MV-4-11 (cell line): ENCODE measurements around the gene TBL1X.
A peak's percentile ranks its signal among the peaks of the same experiment; 100 is the strongest.

Source experiments
- DNase-seq: peaks from one replicate; lab custom pipeline; 2025; lab: John Stamatoyannopoulos, UW

TBL1X gene

DNA sequence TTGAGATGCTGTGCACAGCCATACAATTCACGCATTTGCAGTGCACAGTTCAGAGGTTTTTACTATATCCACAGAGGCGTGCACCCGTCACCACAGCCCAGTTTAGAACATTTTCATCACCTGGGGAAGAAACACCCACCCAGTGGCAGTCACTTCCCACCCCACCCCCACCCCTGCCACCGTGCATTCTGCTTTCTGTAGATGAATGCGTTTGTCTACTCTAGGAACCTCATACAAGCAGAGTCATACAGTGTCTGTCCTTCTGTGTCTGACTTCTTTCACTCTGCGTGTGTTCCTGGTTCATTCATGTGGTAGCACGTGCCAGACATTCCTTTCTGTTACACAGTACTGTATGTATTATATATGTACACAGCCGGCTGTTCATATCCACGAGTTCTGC lies 122.8 kb downstream of the TBL1X start:
- DNase-seq: no peak

DNA sequence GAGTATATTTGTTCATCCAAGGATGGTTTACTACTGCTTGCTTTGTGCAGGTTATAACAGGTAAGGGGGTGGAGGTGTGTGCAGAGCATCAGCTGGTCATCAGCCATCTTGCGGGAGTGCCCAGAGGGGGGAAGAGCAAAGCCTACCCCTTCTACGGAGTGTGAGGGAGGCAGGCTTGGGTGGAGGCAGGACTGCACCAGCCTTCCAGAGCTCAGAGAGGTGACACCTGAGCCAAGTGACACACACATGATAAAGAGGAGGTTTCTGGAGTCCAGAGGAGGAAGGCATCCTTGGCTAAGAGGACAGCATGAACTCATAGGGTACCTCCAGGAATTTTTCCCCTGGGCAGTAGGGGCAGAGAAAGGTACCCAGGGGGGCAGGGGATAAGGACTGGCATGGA lies 126.6 kb downstream of the TBL1X start:
- no peak for DNase-seq

DNA sequence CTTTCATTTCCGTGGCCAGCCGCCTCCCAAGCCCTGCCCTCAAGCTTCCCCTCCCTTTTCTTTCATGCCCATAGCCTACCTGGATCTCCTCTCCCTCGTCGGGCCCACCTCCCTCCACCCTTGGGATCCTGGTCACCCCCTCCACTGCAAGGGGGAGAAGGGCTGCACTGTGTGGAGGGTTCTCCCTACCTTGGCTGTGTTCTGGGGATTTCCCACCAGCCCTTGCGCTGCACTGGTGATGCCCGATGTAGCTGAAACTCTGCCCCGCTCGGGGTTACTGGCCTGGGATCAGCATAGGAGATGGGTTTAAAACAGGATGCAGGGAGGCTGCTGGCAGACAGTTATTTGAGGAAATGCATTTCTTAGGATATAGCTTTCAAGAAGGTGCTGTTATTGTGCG lies 128.9 kb downstream of the TBL1X start:
- no peak for DNase-seq

DNA sequence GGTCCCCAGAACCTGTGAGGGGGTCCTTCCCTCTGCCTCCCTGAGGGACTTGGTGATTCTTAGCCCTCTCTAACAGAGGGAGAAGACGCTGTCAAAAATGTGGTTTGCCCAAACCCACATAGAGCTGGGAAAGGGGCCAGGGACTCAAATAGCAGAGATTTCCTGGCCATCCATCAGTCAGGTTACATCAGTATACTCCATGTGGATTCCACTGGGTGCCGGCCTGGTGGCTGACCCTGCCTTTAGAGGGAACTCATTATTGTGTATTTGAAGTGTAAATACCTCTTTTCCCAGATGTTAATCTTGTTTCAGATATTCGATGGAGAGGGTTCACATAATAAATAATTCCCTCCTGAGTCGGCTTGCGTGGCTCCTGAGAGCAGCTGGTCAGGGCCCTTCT lies 130.3 kb downstream of the TBL1X start:
- no peak for DNase-seq

DNA sequence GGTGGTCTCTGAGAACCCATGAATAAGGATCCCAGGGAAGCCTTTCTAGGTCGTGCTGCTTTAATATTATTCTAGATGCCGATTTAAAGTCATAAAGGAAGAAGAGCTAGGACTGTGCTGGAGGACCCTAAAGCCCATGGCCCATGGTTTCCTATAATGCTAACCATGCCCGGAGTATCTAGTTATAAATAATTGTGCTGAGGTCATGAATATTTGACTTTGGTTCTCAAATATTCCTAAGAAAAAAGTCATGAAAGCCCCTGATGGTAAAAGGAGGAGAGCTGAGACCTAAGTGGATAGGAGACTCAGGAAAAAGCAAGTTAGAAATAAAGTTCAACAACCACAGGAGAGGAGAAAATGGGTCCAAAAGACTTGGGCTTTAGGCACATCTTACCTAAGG lies 132.0 kb downstream of the TBL1X start:
- no peak for DNase-seq

DNA sequence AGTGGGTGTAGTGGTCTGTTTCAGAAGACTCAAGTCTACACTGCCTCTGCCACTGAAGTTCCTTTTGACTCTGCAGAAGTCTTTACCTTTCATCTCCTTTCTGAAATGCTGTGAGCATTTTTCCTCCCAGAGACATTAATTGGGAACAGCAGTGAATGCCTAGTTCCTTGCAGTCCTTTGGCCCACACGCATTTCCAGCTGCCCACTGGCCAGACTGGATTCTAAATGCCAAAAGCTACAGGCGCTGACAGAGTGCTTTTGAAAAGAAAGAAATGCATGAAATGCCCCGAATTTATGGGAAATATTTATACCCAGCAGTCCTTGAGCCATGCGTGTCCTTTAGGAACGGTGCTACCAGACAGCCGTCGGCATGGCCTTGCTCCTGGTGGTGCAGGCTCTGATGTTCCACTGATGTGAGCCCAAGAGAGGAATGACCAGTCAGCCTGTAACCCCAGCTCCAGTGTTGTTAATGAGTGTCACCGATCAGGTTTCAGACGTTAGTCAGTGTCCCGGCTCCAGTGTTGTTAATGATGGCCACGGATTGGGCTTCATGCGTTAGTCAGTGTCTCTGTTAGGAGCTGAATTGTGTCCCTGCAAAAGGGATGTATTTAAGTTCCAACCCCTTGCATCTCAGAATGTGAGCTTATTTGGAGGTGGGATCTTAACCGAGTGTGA lies 132.6 kb downstream of the TBL1X start:
- no peak for DNase-seq

DNA sequence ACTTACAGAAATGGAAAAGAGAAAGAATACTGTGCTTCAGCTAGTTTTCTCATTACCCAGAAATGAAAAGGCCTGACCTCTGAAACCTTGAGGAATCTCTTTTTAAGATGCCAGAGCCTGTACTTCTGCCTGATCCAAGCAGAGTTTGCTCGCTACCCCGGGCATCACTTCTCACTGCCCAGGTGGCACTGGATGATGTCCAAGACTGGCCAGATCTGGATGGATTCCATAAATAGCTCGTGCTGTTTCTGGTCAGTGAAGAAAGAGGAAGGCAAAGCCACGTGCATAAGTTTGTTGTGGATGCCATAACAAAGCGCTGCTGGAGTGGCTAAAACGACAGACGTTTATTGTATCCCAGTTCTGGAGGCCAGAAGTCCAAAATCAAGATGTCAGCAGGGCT lies 133.5 kb downstream of the TBL1X start:
- DNase-seq: peak; percentile 15

DNA sequence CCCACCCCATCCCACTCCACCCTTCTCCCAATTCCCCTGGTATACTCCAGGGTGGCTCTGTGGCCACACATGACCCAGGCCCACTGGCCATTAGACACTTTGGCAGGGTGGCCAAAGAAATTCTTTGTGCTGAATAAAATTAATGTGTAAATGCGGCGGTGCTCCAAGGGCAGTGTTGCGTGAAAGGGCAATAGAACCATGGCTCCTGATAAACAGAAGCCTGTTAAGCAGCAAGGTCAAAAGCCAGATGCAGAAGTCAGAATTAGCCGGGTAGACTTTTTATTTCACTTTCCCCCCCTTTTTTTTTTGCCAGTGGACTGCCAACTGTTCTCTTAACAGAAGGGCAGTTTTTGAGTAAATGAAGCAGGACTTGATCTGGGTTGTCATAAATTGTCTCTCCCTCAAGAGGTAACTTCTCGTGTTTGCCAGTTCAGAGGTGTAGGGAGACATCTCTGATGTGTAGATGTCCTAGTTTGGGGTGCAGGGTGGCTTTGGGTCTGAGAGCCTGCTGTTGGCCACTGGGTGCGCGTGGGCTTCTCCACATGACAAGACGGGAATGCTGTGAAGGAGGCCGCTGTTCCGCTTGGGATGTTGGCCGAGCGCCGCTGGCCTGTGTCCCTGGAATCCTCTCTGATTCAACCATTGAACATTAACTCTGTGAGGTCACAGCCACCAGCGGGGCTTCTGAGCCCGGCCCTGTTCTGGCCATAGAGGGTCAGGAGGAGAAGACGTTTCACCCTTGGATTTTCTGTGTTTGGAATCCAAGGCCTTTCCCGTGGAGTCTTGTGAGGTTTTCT lies 139.5 kb downstream of the TBL1X start:
- no peak for DNase-seq

DNA sequence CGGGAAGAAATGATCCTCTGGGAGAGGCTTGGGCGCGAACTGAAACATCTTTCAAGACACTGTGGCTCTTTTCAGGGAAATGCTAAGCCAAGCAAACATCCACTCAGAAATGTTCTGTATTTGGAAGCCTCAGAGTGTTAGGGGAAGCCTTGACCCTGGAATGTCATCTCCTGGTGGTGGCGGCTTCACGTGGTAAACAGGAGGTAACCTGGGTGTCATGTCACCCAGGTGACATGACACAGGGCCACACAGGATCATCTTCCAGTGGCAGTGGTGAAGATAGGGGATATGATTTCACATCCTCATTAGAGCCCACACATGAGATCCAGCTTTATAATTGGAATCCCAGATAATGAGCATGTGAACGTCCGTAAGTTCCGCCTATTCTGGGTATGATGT lies 140.0 kb downstream of the TBL1X start:
- DNase-seq: no peak

DNA sequence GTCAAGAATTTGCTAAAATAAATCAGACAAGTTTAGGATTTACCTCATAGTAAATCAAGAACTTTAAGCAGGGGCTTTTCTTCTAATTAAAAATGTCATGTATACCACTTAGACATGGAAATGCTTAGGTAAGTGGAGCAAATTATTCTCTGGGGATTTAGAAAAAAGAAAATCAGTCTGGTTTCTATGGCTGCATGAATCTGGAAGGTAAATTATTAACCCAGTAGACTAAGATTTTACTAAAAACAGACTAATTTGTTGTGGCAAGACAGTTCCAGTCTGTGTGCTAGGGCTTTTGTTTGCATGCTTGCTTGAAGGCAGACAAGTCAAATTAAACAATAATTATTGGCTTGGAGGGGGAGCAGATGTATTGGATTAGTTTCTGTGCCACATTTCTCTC lies 140.6 kb downstream of the TBL1X start:
- DNase-seq: no peak

DNA sequence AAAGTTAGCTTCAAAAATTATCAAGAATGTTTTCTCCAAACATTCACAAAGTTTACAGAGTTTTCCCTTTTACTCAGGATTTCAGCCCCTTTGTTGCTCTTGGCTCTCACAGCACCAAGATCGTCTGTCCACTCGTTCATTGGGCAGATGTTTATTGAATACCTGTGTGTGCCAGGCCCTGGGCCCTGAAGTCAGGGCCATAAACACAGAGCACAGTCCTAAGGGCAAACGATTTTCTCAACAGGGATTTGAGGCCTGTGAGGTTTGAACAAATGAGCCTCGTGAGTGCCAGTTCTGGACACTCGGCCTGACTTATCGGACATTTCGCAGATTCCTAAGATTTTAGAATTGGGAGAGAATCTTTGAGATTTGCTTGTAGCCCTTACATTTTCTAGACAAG lies 142.1 kb downstream of the TBL1X start:
- DNase-seq: no peak

DNA sequence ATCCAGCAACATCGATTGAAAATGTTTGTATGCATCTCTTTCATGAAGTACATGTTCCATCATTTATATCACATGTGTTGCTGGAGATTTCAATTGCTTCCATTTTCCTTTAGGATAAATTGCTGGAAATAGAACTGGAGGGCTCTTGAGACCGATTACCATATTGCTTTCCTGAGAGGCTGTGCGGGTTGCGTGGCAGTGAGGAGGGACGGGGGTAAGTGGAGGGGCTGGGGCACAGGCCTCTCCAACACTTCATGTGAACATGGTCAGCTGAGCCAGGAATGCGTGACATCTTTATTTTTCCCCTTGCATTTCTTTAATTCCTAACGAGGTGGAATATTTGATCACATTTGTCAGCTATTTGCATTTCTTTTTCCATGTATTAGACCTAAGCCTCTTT lies 144.6 kb downstream of the TBL1X start:
- no peak for DNase-seq

DNA sequence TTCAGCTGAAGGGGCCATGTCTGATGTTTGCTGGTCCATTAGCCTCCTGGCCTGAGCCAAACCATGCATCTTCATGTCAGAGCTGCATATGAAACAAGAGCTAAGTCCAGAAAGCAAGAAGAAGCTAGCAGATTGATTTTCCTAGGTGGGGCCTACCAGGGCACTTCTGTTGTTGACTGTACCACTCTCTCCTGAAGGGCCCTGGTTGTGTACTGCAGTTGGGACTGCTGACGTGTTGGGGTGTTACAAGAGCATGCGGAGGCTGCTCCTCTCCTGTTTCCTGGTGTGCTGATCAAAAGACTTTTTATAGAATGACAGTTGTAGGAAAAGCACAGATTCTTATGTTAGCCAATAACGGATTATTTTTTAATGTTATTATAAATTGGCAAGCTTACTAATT lies 145.1 kb downstream of the TBL1X start:
- no peak for DNase-seq

DNA sequence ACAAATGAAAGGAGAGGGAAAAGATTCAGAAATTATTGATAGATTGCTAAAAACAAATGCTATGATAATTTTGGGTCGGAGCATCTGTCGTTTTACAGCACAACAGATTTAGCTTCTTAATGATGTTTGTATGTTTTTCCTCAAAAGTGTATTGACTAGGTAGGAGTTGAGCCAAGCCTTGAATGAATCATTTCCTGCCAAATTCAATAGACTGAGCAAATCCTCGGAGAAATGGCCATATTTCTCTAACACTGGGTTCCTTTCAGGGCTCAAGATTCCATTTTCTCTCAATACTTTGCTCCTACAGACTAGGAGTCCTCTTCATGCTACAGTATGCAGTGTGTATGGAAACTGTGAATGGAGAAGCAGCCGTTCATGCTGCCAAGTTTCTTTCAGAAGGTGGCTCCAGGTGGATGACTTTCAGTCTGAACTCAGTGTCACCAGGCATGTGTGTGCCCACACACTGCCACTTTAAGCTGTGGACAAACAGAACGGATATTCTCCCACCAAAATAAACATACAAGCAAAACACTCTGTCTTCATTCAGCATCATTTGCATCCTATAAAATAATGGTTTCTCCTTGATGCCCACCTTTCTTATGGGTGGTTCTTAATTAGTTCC lies 146.0 kb downstream of the TBL1X start:
- DNase-seq: no peak

DNA sequence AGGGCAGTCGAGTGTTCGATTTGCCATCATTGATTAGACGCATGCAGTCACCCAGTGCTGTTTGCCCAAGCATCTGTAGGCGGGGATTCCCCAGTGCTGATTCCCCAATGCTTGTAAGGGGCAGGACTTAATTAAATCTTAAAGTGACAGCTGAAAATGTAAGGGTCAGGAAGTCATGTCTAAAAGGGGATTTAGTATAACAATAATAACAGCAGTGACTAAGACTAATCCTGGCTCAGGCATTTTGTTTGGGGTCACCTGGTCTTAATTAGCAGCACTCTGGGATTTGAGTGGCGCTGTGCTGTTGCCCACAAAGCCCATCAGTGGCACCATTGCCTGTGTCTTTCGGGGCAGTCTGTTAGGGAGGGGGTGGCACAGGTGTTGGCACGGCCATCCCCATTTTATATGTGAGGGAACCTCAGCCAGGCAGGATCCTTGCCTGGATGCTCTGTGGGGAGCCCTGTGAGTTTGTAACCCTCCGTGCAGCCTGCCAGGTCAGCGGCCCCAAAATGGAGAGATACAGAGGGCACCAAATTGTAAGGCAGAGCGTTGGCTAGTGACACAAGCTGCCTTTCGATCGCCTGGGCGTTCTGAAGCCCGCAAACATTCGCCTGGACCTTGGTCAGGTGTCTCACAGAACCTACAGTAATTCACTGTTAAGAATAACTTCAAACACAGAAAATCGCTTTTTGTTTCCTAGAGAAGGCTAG lies 146.7 kb downstream of the TBL1X start:
- no peak for DNase-seq

DNA sequence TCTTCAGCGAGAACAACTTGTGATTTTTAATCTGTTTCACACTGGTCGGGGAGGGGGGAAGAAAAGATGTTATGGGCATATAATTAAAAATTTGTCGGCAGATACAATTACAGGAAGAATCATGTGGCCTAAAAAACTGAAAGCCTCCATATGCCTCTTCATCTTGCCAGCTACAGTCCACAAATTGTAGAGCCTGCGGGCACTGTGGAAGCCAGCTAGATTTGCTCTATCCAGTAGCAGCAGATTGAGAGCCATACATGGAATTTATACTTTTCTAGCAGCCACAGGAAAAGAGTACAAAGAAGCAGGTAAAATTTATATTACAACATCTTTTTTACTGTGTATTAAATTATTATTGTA lies 147.3 kb downstream of the TBL1X start:
- DNase-seq: no peak

DNA sequence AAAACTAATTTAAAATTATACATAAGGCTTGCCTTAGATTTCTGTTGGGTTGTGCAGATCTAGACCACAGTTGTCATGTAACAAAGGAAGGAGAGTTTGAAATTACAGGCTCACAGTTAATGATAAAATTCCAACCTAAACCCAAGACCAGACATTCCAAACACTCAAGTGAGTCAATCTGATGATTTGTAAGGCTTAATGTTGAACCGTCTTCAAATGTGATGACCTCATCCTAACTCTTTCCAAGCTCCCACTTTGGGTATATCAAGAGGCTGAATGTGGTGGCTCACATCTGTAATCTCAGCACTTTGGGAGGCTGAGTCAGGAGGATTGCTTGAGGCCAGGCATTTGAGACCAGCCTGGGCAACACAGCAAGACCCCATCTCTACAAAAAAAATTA lies 149.2 kb downstream of the TBL1X start:
- DNase-seq: no peak

DNA sequence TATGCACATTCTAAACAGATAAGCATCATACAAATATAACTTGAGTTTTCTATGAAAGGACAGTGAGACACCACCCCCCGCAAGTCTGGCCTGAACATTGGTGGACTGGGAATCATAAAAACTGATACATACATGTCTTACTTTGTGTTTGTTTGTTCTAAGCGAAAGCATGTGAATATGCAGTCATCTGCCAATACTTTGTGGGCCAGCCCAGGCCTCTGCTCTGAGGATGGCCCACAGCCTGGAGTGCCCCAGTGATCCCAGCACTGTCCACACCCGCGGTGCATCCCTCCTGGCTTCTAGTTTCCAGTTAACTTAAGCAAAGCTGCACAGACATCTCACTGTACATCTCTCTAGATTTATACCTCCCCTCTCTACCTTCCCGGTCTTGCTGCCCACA lies 154.3 kb downstream of the TBL1X start:
- DNase-seq: no peak

DNA sequence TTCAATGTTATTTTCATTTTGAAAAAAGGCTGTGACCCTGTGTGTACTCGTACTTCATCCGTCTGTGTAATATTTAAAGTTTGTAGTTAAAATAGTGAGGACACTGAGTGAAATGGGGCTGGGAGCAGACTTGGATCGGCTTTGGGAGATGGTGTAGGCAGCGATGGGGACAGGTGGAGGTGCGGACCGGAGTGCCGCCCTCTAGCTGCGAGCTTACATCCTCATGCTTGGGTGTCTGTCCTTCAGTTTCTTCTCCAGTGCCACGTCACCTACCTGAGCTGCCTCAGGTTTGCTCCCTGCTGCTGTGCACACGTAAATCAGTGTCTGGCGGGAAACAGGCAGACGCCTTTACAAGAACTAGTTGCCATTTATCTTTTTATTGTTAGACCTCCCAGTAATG lies 154.7 kb downstream of the TBL1X start:
- DNase-seq: no peak

DNA sequence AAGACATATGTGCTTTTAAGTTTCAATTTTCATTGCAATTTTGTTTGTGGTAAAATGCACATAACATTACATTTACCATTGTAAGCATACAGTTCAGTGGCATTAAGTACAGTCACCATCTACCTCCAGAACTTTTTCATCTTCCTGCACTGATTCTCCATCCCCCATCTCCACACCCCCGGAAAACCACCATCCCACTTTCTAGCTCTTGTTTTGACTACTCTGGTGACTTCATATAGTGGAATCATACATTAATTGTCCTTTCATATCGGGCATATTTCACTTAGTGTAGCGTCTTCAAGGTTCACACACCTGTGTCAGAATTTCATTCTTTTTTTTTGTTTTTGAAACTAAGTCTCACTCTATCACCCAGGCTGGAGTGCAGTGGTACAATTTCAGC lies 157.3 kb downstream of the TBL1X start:
- no peak for DNase-seq

DNA sequence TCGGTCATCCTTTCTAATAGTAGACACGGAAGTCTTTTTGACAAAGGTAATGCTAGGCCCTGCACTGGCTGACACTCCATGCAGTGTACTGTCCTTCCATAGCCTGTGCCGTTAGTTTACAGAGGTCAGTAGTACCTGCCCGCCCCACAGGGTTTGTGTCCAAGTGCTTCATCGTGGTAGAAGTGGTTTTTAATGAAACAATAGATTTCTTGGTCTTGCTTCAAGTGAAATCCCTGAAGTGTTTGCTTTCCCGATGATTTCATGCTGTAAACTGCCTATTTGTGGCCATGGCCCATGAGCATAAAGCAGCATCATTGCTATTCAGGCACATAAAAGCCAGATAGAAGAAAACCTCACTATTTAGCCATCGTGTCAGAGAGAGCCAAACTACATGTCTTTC lies 161.5 kb downstream of the TBL1X start:
- DNase-seq: no peak

DNA sequence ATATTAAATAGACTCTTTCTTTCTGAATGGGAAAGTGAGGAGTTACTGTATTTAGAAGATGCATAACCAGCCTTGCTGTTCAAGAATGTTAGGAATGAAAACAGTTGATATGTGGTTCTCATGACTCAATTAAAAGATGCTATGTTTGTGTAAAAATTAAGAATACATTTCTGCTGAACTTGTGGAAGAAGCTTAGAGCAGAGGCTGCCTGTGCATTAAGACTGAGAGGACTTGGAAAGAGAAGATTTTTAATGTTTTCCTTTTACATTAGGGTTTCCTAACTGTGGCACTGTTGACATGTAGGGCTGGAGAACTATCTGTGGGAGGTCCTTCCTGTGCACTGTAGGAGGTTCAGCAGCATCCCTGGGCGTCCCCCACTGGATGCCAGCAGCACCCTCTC lies 163.1 kb downstream of the TBL1X start:
- no peak for DNase-seq
